Thymus (tissue), 11 donors: ENCODE data around the gene OXTR. TPM values are rescaled to one million over a fixed set of nuclear protein-coding genes. Genes with fewer than 3 reads are reported as not detected.

Experiments
- DNase-seq, 9 donors: peaks; one replicate each; pipeline ENCODE4 v3.0.0-alpha.2; 2013; ENCODE audit warnings: low spot score in 9 of 9, low read depth in 6 of 9, missing footprints in 1 of 9
- H3K27ac ChIP-seq, 2 donors: one replicate each; pipeline ENCODE4 v1.5.1; 2013; ENCODE audit warnings: control low read depth in 1 of 2, low read depth in 1 of 2, low read length in 1 of 2, mild to moderate bottlenecking in 1 of 2, moderate library complexity in 1 of 2
- H3K27me3 ChIP-seq, 2 donors: one replicate each; pipeline ENCODE4 v1.5.1; 2013; ENCODE audit warnings: low read length in 1 of 2; ENCODE audit not compliant: control insufficient read depth in 2 of 2, insufficient read depth in 1 of 2
- H3K36me3 ChIP-seq, 2 donors: one replicate each; pipeline ENCODE4 v1.5.1; 2013; ENCODE audit warnings: low read length in 1 of 2, mild to moderate bottlenecking in 1 of 2, moderate library complexity in 1 of 2; ENCODE audit not compliant: control insufficient read depth in 2 of 2, insufficient read depth in 2 of 2
- H3K4me1 ChIP-seq, 2 donors: one replicate each; pipeline ENCODE4 v1.5.1; 2013; ENCODE audit warnings: low read length in 2 of 2; ENCODE audit not compliant: control insufficient read depth in 2 of 2, insufficient read depth in 2 of 2
- H3K4me3 ChIP-seq, 2 donors: one replicate each; pipeline ENCODE4 v1.5.1; 2013; ENCODE audit warnings: low read length in 2 of 2, control low read depth in 1 of 2, mild to moderate bottlenecking in 1 of 2
- H3K9me3 ChIP-seq, 2 donors: one replicate each; pipeline ENCODE4 v1.5.1; 2013; ENCODE audit warnings: low read length in 1 of 2, mild to moderate bottlenecking in 1 of 2; ENCODE audit not compliant: control insufficient read depth in 2 of 2, insufficient read depth in 1 of 2
- WGBS: extraction: QIAGEN DNeasy Blood & Tissue Kit; methylation state at CpG from one replicate; pipeline ENCODE4 v1.1.7; 2013; 5-methylcytosine and 5-hydroxymethylcytosine counted together
- polyA plus RNA-seq: library from polyadenylated mRNA; stranded (reverse); fragments of 200-250 nt; gene quantifications from one replicate; pipeline ENCODE4 v1.2.3, GENCODE V29; 2013
- total RNA-seq: library from RNA; stranded (reverse); fragments of 120-200 nt; gene quantifications from one replicate; pipeline ENCODE4 v1.2.4, GENCODE V29; 2013
- donor health status: healthy.

Gene OXTR
- total and polyA plus RNA-seq, 2 donors = 0.80 to 1.3 TPM

- Histone ChIP-seq H3K9me3 (no peaks in the 10 kb centered on the region), H3K27me3 (no peaks in the 10 kb centered on the region), H3K27ac (no peak overlapping the region), H3K4me3 (no peak overlapping the region), H3K36me3 (no peaks in the 10 kb centered on the region), H3K4me1 (no peaks in the 10 kb centered on the region)
- 95% methylated on average over 7 of the region's 7 CpGs for WGBS
- DNase-seq = no peak
Measured at GRCh38 chr3:8793242-8793641, 23.8 kb upstream of the OXTR start.

GRCh38 chr3:8790529-8790928, 21.1 kb upstream of the OXTR start:
- no peak for DNase-seq
- Histone ChIP-seq H3K27me3 (no peaks in the 10 kb centered on the region), H3K4me3 (no peak overlapping the region), H3K9me3 (no peaks in the 10 kb centered on the region), H3K4me1 (no peaks in the 10 kb centered on the region), H3K36me3 (no peaks in the 10 kb centered on the region), H3K27ac (no peak overlapping the region)
- 96% methylated on average over 2 of the region's 2 CpGs for WGBS

- no peak for DNase-seq
- H3K9me3 ChIP-seq = no peaks in the 10 kb centered on the region
- 83% methylated on average over 3 of the region's 3 CpGs for WGBS
- no peaks in the 10 kb centered on the region for H3K4me1 ChIP-seq
- H3K4me3 ChIP-seq = no peak overlapping the region
- no peaks in the 10 kb centered on the region for H3K36me3 ChIP-seq
- H3K27ac ChIP-seq = no peak overlapping the region
- no peaks in the 10 kb centered on the region for H3K27me3 ChIP-seq
Measured at GRCh38 chr3:8784676-8785435, 15.4 kb upstream of the OXTR start.

- no peak overlapping the region for H3K4me3 ChIP-seq
- no peak for DNase-seq
- no peaks in the 10 kb centered on the region for H3K9me3 ChIP-seq
Measured at GRCh38 chr3:8780279-8780678, 10.9 kb upstream of the OXTR start.

GRCh38 chr3:8778475-8778874, 9.1 kb upstream of the OXTR start:
- no peak for DNase-seq
- Histone ChIP-seq H3K27ac (no peak overlapping the region), H3K4me3 (no peak overlapping the region), H3K36me3 (no peaks in the 10 kb centered on the region), H3K4me1 (no peaks in the 10 kb centered on the region), H3K27me3 (no peaks in the 10 kb centered on the region), H3K9me3 (no peaks in the 10 kb centered on the region)
- WGBS = 96% methylated on average over 5 of the region's 5 CpGs

More at GRCh38 chr3:8780279-8780678, 10.9 kb upstream of the OXTR start:
- no peaks in the 10 kb centered on the region for H3K4me1 ChIP-seq
- H3K27ac ChIP-seq = no peak overlapping the region
- H3K36me3 ChIP-seq = no peaks in the 10 kb centered on the region
- no peaks in the 10 kb centered on the region for H3K27me3 ChIP-seq

- H3K4me3 ChIP-seq = no peak overlapping the region
- no peak for DNase-seq
- H3K4me1 ChIP-seq = no peaks in the 10 kb centered on the region
- 83% methylated on average over 5 of the region's 5 CpGs for WGBS
- H3K27me3 ChIP-seq = no peaks in the 10 kb centered on the region
- H3K36me3 ChIP-seq = no peaks in the 10 kb centered on the region
- no peaks in the 10 kb centered on the region for H3K9me3 ChIP-seq
- no peak overlapping the region for H3K27ac ChIP-seq
Measured at GRCh38 chr3:8777978-8778267, 8.5 kb upstream of the OXTR start.

DNA sequence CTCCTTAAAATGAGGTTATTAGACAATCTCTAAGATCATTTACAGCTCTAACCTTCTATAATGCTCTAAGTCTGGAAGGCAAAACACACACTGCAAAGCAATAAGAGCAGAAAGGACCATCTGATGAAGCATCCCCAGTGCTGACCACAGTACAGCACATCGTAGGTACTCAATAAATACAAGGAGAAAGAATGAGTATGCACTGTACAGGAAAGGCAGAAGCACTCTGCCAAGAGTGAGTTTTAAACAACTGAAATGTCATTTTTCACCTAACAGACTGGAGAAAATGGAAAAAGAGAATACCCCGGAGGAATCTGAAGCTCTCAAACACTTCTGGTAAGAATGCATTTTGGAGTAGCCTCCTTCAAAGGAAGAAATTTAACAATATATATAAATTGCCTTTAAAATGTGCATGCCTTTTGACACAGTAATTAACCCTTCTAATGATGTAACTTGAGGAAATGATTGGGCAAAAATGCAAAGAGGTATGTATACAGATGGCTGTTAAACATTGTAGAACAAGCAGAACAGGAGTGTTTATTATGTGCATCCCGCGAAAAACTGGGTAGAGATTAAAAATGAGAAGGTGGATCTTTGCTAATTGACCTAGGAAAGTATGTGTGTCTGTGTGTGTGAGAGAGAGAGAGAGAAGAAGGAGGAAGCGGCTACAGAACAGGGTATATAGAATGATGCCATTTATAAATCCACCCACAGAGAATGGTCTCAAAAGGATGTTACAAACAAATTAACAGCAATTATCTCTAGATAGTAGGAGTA, 8.0 kb upstream of the OXTR start:
- H3K27me3 ChIP-seq = no peaks in the 10 kb centered on the region

DNA sequence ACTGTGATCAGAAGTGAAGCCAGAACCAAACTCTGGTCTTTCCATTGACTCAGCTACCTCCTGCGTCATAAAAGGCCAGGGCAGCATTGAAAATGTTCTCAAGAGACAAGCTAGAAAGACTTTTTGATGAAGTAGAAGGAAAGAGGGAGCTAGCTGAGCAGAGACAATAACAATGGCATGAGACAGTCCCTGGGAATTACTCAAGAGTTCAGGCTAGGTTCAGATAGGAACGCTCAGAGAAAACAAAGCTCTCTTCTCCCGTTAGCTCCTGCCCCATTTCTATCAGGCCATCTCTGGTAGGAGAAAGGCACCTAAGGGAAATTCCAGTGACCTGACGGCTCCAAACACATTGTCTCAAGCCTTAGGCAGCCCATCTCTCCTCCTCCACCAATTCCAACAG, 7.0 kb upstream of the OXTR start:
- Histone ChIP-seq H3K4me1 (no peaks in the 10 kb centered on the region), H3K4me3 (no peak overlapping the region), H3K36me3 (no peaks in the 10 kb centered on the region), H3K27me3 (no peaks in the 10 kb centered on the region), H3K27ac (no peak overlapping the region), H3K9me3 (no peaks in the 10 kb centered on the region)
- DNase-seq = no peak
- 86% methylated on average over 4 of the region's 4 CpGs for WGBS

More for the DNA sequence above, 8.0 kb upstream of the OXTR start:
- no peak overlapping the region for H3K4me3 ChIP-seq
- WGBS = 92% methylated on average over 5 of the region's 5 CpGs
- no peak for DNase-seq
- no peak overlapping the region for H3K27ac ChIP-seq
- no peaks in the 10 kb centered on the region for H3K4me1 ChIP-seq
- no peaks in the 10 kb centered on the region for H3K36me3 ChIP-seq
- no peaks in the 10 kb centered on the region for H3K9me3 ChIP-seq

DNA sequence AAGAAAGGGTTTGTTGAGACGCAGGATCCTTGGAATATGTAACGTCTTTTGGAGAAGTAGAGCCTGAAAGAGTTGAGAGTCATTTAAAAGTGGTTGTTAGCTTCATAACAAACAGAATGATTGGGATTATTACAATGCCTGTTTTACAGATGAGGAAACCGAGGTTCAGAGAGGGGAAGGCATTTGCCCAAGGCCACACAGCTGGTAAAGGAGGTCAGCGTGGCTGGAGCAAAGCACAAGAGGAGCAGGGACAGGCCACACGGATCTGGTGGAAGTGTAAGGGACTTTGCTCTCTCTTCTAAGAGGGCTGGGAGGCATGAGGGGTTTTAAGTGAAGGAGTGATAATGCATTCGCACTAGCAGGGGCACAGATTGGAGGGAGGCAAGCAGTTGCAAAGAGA, 6.2 kb upstream of the OXTR start:
- whole genome bisulfite sequencing = 96% methylated on average over 6 of the region's 6 CpGs
- peaks cover 0 to 2% of the 10 kb centered on the region in 2 donors for H3K27me3 ChIP-seq
- no peaks in the 10 kb centered on the region for H3K36me3 ChIP-seq
- no peak overlapping the region for H3K4me3 ChIP-seq
- no peaks in the 10 kb centered on the region for H3K4me1 ChIP-seq
- no peak overlapping the region for H3K27ac ChIP-seq
- no peak for DNase-seq
- H3K9me3 ChIP-seq = no peaks in the 10 kb centered on the region
